Sigmoid colon (tissue), 7 donors: ENCODE data around the gene PCK1. TPM values are rescaled to one million over a fixed set of nuclear protein-coding genes. Genes with fewer than 3 reads are reported as not detected.

ENCODE experiments used
- DNase-seq: peaks from one replicate; pipeline ENCODE4 v3.0.0-alpha.2; 2019
- H3K27ac ChIP-seq, 4 donors: fragments of 200-600 bp; sonication (generic); one replicate each; pipeline ENCODE4 v1.5.1; 2016 to 2019; ENCODE audit warnings: mild to moderate bottlenecking in 1 of 4
- H3K27me3 ChIP-seq, 3 donors: fragments of 200-600 bp; sonication (generic); one replicate each; pipeline ENCODE4 v1.5.1; 2019; ENCODE audit warnings: mild to moderate bottlenecking in 1 of 3
- H3K36me3 ChIP-seq, 4 donors: fragments of 200-600 bp; sonication (generic); one replicate each; pipeline ENCODE4 v1.5.1; 2016 to 2019
- H3K4me1 ChIP-seq, 4 donors: fragments of 200-600 bp; sonication (generic); one replicate each; pipeline ENCODE4 v1.5.1; 2017 to 2019
- H3K4me3 ChIP-seq, 4 donors: fragments of 200-600 bp; sonication (generic); one replicate each; pipeline ENCODE4 v1.5.1; 2017 to 2019; ENCODE audit warnings: mild to moderate bottlenecking in 2 of 4, moderate library complexity in 1 of 4
- H3K9me3 ChIP-seq, 4 donors: fragments of 200-600 bp in 3 of 4; sonication (generic) in 3 of 4; one replicate each; pipeline versions ENCODE4 v1.5.1 to v1.6.1; 2013 to 2019
- EP300 ChIP-seq, 4 donors: sonication (generic); formaldehyde crosslinking; IDR thresholded peaks; one replicate each; pipeline ENCODE4 v1.6.1; 2017; ENCODE audit warnings: antibody characterized with exemption in 4 of 4
- POLR2A ChIP-seq, 2 donors: fragments of 450-650 bp; IDR thresholded peaks; one replicate each; pipeline ENCODE4 v1.6.1; 2016; ENCODE audit warnings: antibody characterized with exemption in 2 of 2, mild to moderate bottlenecking in 2 of 2, moderate library complexity in 2 of 2
- POLR2AphosphoS5 ChIP-seq, 4 donors: sonication (generic); formaldehyde crosslinking; IDR thresholded peaks; one replicate each; pipeline ENCODE4 v1.6.1; 2017; ENCODE audit warnings: antibody characterized with exemption in 4 of 4
- WGBS, 2 donors: extraction: QIAGEN DNeasy Blood & Tissue Kit; methylation state at CpG; one replicate each; pipeline ENCODE4 v1.1.7; 2013; 5-methylcytosine and 5-hydroxymethylcytosine counted together
- intact Hi-C: fragments of 100-400 bp; cut with DNase I; formaldehyde crosslinking; loops from one replicate; pipeline ENCODE4 v1.15.1; 2023
- polyA plus RNA-seq, 3 donors: library from polyadenylated mRNA; stranded (reverse); fragments of 200-250 nt; gene quantifications; one replicate each; pipeline ENCODE4 v1.2.3, GENCODE V29; 2013
- total RNA-seq, 4 donors: library from RNA; depleted of rRNA; stranded (reverse); fragments of >200 nt; gene quantifications; one replicate each; pipeline ENCODE4 v1.1.0, GENCODE V29; 2016
- TF ChIP-seq, protein P1 (sequence below), 4 experiments: fragments of 450-650 bp in 3 of 4; fragments of 200-600 bp in 1 of 4; IDR thresholded peaks; one replicate each; pipeline ENCODE4 v1.5.1; 2016 to 2019; ENCODE audit warnings: antibody characterized with exemption in 4 of 4, mild to moderate bottlenecking in 3 of 4, moderate library complexity in 2 of 4
- donor health status: healthy with polysubstance abuse.
- donor health status: Bipolar disorder and iron deficiency.
- donor health status: healthy.

Gene PCK1
- total and polyA plus RNA-seq, 7 donors: 0.33 to 334 (median 7.5) TPM

DNA sequence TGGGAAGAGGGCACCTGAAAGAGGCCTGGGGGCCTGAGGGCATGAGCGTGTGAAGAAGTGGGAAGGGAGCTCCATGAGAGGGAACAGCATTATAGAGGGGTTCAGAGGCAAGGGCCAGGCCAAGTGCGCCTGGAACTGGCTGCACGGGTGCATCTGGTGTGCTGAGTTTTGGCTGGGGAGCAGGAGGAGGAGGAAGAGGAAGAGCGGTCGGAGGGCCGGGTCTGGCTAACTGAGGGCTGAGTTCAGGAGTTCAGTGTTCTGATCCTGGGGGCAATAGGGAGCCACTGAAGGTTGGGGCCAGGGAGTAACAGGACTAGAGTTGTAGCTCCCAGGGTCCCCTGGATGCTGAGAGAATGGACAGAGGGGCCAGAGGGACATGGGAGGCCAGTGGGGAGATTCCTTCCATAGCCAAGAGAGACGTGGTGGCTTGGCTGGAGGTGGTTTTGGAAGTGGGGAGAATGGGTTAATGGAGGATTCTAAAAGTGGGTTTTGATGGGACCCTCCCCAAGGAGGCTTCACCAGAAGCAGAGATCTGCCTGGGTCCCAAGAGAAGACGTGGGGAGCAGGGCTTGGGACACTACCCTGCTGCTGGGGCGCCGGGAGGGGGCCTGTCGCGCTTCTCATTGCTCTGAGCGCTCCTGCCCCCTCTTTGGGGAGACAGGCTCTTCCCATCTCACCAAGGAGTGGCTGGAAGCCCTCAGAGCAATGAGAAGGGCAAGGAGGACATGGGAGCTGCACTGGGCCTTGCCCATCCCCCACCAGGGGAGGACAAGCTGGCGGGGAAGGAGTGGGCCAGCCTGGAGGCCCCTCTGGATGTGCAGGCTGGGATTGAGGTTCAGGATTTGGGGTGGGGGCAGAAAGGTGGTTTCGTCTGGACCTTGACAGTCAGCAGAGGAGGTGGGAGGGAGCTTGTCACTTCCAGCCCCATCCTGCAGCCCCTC lies 30.6 kb downstream of the PCK1 start:
- no peaks in the 10 kb centered on the region for H3K27me3 ChIP-seq
- intact Hi-C loops: loop anchor here (10.0 kb wide), 1 partner anchor 237 kb away; the partner anchor contains the start of gene RAE1
- 83 to 89% methylated on average over 15 of the region's 15 CpGs for WGBS, 2 donors

DNA sequence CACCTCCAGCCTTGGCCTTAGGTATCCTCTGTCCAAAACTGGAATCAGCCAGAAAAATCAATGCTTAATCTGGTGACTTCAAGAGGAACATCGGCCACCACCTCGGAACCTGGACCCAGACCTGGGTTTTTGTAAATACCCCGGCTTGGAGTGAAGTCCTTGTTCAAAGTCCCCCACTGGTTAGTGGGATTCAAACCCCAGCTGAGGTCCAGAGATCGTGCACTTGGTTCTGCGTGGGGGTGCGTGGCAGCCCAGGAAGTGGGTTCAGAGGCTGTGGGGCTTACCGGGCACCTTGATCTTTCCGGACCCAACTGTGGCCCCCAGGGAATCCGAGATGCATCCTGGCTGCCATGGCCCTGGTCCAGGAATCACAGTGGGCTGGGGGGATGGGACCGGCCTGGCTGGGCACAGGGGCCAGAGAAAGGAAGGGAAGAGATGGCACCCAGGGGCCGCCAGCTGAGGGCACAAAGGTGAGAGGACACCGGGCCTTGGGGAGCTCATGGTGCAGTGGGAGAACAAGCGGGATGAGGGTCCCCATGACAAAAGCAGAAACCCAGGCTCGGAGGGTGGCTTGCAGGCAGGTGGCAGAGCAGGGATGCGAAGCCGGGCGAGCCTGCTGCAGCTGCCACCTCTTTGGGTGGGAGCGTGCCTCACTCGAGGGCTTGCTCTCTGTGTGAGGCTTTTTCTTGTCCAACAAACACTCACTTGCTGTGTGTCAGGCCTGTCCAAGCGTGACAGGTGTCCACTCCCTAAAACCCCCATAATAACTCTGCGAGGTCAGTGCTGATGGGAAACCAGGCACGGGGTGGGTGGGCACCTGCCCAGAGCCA lies 31.6 kb downstream of the PCK1 start:
- Histone ChIP-seq H3K27ac (no peak overlapping the region), H3K9me3 (no peaks in the 10 kb centered on the region), H3K27me3 (peaks cover 0 to 7% (median 0%) of the 10 kb centered on the region in 3 donors), H3K36me3 (no peaks in the 10 kb centered on the region), H3K4me1 (peaks cover 0 to 12% (median 8%) of the 10 kb centered on the region in 4 donors), H3K4me3 (no peak overlapping the region)
- DNase-seq: no peak
- TF ChIP-seq POLR2AphosphoS5 (IDR thresholded peaks at IDR 0.05) (no peak), POLR2A (IDR thresholded peaks at IDR 0.05) (no peak), EP300 (IDR thresholded peaks at IDR 0.05) (no peak)
- TF ChIP-seq, protein P1, sequence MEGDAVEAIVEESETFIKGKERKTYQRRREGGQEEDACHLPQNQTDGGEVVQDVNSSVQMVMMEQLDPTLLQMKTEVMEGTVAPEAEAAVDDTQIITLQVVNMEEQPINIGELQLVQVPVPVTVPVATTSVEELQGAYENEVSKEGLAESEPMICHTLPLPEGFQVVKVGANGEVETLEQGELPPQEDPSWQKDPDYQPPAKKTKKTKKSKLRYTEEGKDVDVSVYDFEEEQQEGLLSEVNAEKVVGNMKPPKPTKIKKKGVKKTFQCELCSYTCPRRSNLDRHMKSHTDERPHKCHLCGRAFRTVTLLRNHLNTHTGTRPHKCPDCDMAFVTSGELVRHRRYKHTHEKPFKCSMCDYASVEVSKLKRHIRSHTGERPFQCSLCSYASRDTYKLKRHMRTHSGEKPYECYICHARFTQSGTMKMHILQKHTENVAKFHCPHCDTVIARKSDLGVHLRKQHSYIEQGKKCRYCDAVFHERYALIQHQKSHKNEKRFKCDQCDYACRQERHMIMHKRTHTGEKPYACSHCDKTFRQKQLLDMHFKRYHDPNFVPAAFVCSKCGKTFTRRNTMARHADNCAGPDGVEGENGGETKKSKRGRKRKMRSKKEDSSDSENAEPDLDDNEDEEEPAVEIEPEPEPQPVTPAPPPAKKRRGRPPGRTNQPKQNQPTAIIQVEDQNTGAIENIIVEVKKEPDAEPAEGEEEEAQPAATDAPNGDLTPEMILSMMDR (IDR thresholded peaks at IDR 0.05): no peak
- intact Hi-C loops: loop anchor here (1.0 to 10.0 kb wide), 2 partner anchors 78 to 238 kb away; partner anchors contain the start of gene RAE1
- WGBS, 2 donors: 87 to 89% methylated on average over 22 of the region's 22 CpGs

More for the DNA sequence above, 30.6 kb downstream of the PCK1 start:
- H3K4me3 ChIP-seq: no peak overlapping the region
- no peak overlapping the region for H3K27ac ChIP-seq
- TF ChIP-seq, protein P1 (IDR thresholded peaks at IDR 0.05): no peak
- no peak for TF ChIP-seq EP300 (IDR thresholded peaks at IDR 0.05)
- no peak for TF ChIP-seq POLR2AphosphoS5 (IDR thresholded peaks at IDR 0.05)
- no peak for TF ChIP-seq POLR2A (IDR thresholded peaks at IDR 0.05)
- no peak for DNase-seq
- no peaks in the 10 kb centered on the region for H3K9me3 ChIP-seq
- no peaks in the 10 kb centered on the region for H3K36me3 ChIP-seq
- H3K4me1 ChIP-seq: peaks cover 0 to 8% (median 1%) of the 10 kb centered on the region in 4 donors

DNA sequence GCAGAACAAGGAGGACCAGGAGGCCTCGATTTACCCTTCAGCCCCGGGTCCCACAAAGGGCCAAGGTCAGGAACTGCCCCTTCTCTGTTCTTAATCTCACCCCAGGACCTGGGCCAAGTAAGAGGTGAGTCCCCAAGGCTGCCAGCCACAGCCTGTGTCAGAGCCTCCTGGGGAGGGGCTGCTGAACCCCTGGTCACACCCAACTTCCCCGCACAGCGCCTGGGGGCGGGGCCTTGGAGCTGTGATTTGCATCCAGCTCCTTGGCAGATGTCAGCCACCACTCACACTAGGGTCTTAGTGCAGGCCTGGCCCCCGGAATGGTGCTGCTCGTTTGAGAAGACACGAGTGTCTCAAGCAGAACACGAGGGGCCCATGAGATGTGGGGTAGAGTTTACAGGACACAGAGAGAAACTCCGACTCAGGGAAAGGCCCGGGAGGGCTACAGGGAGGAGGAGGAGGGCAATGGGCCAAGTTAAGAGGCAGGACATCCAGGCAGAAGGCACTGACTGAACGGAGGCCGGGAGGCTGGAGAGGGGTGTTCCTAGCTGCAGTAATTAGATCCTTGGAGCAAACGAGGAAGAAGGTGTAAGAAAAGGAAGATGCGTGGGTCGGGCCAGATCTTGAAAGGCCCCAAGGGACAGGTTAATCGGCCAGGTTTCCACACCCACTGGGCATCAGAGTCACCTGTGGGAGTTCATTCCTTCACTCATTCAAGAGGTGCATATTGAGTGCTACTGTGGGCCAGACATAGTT lies 32.4 kb downstream of the PCK1 start:
- no peak overlapping the region for H3K4me3 ChIP-seq
- no peaks in the 10 kb centered on the region for H3K9me3 ChIP-seq
- no peaks in the 10 kb centered on the region for H3K36me3 ChIP-seq
- H3K4me1 ChIP-seq: peaks cover 0 to 12% (median 8%) of the 10 kb centered on the region in 4 donors
- TF ChIP-seq POLR2A (IDR thresholded peaks at IDR 0.05): no peak
- TF ChIP-seq POLR2AphosphoS5 (IDR thresholded peaks at IDR 0.05): no peak
- TF ChIP-seq, protein P1 (IDR thresholded peaks at IDR 0.05): no peak
- no peak for TF ChIP-seq EP300 (IDR thresholded peaks at IDR 0.05)
- peaks cover 0 to 7% (median 0%) of the 10 kb centered on the region in 3 donors for H3K27me3 ChIP-seq
- no peak for DNase-seq
- WGBS, 2 donors: 15 to 50% methylated on average over 17 of the region's 17 CpGs
- intact Hi-C loops: loop anchor here (1.0 to 10.0 kb wide), 2 partner anchors 79 to 239 kb away; partner anchors contain the start of gene RAE1
- H3K27ac ChIP-seq: no peak overlapping the region
